RWPE2 (cell line): ENCODE data around the gene KCNAB2.

Experiments
- ATAC-seq: fragments of 200-7000 bp; cut with Tn5 transposase; 3 replicates; pipeline ENCODE4 v1.9.1; 2021; ENCODE audit warnings: low read depth
- DNase-seq: peaks from one replicate; pipeline ENCODE4 v3.0.0-alpha.2; 2020; ENCODE audit warnings: low spot score
- H3K27ac ChIP-seq: fragments of 450-650 bp; 2 replicates; pipeline ENCODE4 v1.5.1; 2017; ENCODE audit warnings: mild to moderate bottlenecking; ENCODE audit not compliant: poor library complexity, severe bottlenecking
- H3K27me3 ChIP-seq: fragments of 250-450 bp; sonication (Bioruptor Pico); 2 replicates; pipeline ENCODE4 v1.5.1; 2021; ENCODE audit warnings: mild to moderate bottlenecking, moderate library complexity; ENCODE audit not compliant: insufficient read depth, poor library complexity, severe bottlenecking
- H3K36me3 ChIP-seq: fragments of 250-450 bp; sonication (Bioruptor Pico); 2 replicates; pipeline ENCODE4 v1.5.1; 2020; ENCODE audit warnings: low read depth, mild to moderate bottlenecking, moderate library complexity
- H3K4me1 ChIP-seq: fragments of 250-450 bp; sonication (Bioruptor Pico); 2 replicates; pipeline ENCODE4 v1.5.1; 2021; ENCODE audit warnings: mild to moderate bottlenecking, moderate library complexity; ENCODE audit not compliant: insufficient read depth, poor library complexity, severe bottlenecking
- H3K4me3 ChIP-seq: fragments of 250-450 bp; sonication (Bioruptor Pico); 2 replicates; pipeline ENCODE4 v1.5.1; 2021; ENCODE audit warnings: mild to moderate bottlenecking, moderate library complexity; ENCODE audit not compliant: severe bottlenecking
- H3K9me3 ChIP-seq: fragments of 250-450 bp; sonication (Bioruptor Pico); 2 replicates; pipeline ENCODE4 v1.5.1; 2021; ENCODE audit warnings: mild to moderate bottlenecking, moderate library complexity; ENCODE audit not compliant: severe bottlenecking
- TF ChIP-seq, protein P1 (sequence below): fragments of 450-650 bp; IDR thresholded peaks from one replicate; pipeline ENCODE4 v1.5.1; 2017; ENCODE audit warnings: mild to moderate bottlenecking, moderate library complexity; ENCODE audit not compliant: poor library complexity, severe bottlenecking

The KCNAB2 gene

DNA sequence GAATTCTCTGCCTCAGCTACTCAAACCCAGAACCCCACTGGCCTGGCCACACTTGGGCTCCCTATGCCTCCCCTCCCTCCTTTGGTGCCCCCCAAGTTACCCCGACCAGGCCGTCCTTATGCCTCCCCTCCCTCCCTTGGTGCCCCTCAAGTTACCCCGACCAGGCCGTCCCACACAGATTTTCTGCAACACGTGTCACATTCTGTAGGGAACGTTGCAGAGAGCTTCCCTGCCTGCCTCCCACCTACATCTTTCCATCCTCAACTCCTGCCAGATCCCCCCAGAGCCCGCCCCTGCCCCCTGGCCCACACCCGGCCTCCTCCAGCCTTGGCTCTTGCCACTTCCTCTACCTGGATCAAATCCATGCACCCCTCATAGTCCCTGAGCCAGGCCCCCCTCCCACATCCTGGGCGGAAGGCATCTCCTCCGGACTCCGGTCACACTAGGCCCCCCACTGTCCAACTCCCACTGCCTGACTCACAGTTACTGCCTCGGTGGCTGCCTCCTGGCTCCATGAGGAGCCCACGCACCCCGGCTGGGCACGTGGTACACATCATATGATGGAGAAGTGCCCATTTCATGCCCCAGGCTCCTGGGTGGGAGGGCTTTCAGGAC lies 41.2 kb downstream of the KCNAB2 start:
- no peak for ATAC-seq
- no peaks in the 10 kb centered on the region for H3K36me3 ChIP-seq
- no peak overlapping the region for H3K4me3 ChIP-seq

DNA sequence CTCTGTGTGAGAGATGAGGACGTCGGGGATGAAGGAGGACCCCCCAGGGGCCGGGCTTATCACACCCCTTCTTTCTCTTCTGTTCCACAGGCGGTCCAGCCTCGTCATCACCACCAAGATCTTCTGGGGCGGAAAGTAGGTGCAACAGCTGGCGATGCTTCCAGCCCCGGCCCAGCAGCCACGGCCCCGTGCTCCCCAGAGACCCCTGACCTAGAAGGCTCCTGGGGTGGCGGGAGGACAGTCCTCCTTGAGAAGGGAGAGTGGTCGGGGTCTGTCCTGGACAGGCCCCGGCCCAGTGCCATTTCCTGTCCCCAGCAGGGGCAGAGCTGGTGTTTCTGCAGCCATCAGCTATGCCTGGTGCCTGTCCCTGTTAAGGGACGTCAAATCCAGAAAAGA lies 41.7 kb downstream of the KCNAB2 start:
- H3K27ac ChIP-seq, result no peak overlapping the region
- H3K4me3 ChIP-seq, result no peak overlapping the region
- DNase-seq (no peak), ATAC-seq (no peak)
- H3K36me3 ChIP-seq, result no peaks in the 10 kb centered on the region
- no peaks in the 10 kb centered on the region for H3K9me3 ChIP-seq
- no peaks in the 10 kb centered on the region for H3K4me1 ChIP-seq
- no peaks in the 10 kb centered on the region for H3K27me3 ChIP-seq
- TF ChIP-seq, protein P1, sequence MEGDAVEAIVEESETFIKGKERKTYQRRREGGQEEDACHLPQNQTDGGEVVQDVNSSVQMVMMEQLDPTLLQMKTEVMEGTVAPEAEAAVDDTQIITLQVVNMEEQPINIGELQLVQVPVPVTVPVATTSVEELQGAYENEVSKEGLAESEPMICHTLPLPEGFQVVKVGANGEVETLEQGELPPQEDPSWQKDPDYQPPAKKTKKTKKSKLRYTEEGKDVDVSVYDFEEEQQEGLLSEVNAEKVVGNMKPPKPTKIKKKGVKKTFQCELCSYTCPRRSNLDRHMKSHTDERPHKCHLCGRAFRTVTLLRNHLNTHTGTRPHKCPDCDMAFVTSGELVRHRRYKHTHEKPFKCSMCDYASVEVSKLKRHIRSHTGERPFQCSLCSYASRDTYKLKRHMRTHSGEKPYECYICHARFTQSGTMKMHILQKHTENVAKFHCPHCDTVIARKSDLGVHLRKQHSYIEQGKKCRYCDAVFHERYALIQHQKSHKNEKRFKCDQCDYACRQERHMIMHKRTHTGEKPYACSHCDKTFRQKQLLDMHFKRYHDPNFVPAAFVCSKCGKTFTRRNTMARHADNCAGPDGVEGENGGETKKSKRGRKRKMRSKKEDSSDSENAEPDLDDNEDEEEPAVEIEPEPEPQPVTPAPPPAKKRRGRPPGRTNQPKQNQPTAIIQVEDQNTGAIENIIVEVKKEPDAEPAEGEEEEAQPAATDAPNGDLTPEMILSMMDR, result no peak

More for the DNA sequence above, 41.2 kb downstream of the KCNAB2 start:
- H3K27ac ChIP-seq, result no peak overlapping the region
- TF ChIP-seq, protein P1, result no peak
- no peak for DNase-seq
- H3K4me1 ChIP-seq, result no peaks in the 10 kb centered on the region
- H3K9me3 ChIP-seq, result no peaks in the 10 kb centered on the region
- no peaks in the 10 kb centered on the region for H3K27me3 ChIP-seq

DNA sequence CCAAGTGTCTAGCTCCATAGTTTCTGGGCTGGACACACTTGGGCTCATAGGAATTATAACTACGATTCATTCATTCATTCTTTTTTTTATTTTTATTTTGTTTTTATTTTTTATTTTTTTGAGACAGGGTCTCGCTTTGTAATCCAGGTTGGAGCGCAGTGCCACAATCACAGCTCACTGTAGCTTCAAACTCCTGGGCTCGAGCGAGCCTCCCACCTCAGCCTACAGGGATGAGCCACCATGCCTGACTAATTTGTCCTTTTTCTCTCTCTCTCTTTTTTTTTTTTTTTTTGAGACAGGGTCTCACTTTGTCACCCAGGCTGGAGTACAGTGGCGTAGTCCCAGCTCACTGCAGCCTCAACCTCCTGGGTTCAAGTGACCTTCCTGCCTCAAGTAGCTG lies 42.3 kb downstream of the KCNAB2 start:
- Histone ChIP-seq H3K27me3 (no peaks in the 10 kb centered on the region), H3K4me1 (no peaks in the 10 kb centered on the region), H3K4me3 (no peak overlapping the region), H3K36me3 (no peaks in the 10 kb centered on the region), H3K9me3 (no peaks in the 10 kb centered on the region), H3K27ac (no peak overlapping the region)
- ATAC-seq (no peak), DNase-seq (no peak)
- TF ChIP-seq, protein P1, result no peak

DNA sequence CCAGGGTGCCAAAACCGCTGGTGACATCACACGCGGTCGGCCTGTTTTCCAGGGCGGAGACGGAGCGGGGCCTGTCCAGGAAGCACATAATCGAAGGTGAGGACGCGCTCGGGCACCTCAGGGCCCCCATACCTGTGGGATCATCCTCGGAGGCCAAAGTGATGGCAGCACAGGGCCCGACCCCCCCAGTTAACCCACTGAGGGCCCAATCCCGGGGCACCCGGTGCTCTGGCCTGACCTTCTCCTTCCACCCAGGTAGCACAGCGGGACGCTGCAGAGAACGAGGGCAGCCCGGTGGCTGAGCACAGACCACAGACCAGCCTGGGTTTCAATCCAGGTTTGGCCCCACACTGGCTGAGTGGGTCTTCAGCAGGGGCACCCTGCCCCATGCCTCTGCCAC lies 43.3 kb downstream of the KCNAB2 start:
- H3K4me1 ChIP-seq, result no peaks in the 10 kb centered on the region
- DNase-seq (no peak), ATAC-seq (no peak)
- TF ChIP-seq, protein P1, result no peak
- no peak overlapping the region for H3K4me3 ChIP-seq
- H3K27me3 ChIP-seq, result no peaks in the 10 kb centered on the region
- no peak overlapping the region for H3K27ac ChIP-seq
- no peaks in the 10 kb centered on the region for H3K9me3 ChIP-seq
- no peaks in the 10 kb centered on the region for H3K36me3 ChIP-seq

DNA sequence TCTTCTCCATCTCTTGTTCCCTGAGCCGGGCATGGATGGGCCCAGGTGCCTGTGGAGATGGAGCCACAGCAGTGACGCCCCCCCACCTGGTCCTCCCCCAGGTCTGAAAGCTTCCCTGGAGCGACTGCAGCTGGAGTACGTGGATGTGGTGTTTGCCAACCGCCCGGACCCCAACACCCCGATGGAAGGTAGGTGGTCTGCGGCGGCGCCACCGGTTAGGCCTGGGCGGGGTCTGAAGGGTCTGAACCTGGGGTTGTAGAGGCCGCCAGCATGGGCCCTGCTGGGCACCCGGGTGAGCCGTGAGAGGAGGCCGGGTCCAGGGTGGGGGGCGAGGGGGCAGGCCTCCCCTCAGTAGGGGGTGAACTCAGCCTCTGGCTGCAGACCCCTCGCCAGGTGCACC lies 44.6 kb downstream of the KCNAB2 start:
- Histone ChIP-seq H3K27ac (no peak overlapping the region), H3K4me3 (no peak overlapping the region), H3K27me3 (no peaks in the 10 kb centered on the region), H3K4me1 (no peaks in the 10 kb centered on the region), H3K36me3 (no peaks in the 10 kb centered on the region), H3K9me3 (no peaks in the 10 kb centered on the region)
- TF ChIP-seq, protein P1, result no peak
- ATAC-seq (no peak), DNase-seq (no peak)
